Measurements from ENCODE around the gene UBE2R2.

Gene UBE2R2

DNA sequence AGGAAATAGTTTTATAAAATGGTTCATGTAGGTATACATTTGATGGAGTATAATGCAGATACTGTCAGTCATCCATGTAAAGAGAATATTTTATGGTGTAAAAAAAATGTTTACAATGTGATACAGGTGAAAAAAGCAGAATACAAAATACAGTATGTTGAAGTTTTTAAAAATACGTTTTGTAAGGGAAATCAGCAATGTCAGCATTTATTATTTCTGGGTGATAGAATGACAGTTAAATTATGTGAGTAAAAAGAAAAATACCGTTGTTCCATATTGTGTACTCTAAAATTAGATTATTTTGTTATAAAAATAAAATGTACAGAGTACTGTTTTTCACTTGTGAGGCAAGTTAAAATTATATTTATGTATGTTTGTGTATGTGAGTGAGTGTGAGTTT, 69.0 kb downstream of the UBE2R2 start:
- no peak for DNase-seq

DNA sequence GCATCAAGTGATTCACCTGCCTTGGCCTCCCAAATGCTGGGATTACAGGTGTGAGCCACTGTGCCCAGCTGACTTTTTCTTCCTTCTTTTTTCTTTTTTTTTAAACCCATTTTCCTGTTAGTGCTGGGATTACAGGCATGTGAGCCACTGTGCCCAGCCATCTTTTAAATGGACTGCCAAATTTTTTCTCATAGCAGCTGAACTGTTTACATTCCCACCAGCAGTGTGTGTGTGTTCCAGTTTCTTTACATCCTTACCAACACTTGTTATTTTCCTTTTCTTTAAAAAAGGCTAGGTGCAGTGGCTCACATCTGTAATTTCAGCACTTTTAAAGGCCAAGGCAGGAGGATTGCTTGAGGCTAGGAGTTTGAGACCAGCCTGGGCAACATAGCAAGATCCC, 76.9 kb downstream of the UBE2R2 start:
- no peak for DNase-seq

DNA sequence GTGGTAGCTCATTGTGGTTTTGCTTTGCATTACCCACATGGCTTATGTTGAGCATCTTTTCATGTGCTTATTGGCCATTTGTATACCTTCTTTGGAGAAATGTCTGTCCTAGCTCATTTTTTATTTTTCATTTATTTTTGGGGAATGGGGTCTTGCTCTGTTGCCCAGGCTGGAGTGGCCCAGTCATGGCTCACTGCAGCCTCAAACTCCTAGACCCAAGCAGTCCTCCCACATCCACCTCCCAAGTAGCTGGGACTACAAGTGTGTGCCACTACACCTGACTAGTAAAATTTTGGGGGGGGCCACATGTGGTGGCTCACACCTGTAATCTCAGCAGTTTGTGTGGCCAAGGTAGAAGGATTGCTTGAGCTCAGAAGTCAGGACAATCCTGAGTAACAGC, 77.4 kb downstream of the UBE2R2 start:
- DNase-seq: no peak

DNA sequence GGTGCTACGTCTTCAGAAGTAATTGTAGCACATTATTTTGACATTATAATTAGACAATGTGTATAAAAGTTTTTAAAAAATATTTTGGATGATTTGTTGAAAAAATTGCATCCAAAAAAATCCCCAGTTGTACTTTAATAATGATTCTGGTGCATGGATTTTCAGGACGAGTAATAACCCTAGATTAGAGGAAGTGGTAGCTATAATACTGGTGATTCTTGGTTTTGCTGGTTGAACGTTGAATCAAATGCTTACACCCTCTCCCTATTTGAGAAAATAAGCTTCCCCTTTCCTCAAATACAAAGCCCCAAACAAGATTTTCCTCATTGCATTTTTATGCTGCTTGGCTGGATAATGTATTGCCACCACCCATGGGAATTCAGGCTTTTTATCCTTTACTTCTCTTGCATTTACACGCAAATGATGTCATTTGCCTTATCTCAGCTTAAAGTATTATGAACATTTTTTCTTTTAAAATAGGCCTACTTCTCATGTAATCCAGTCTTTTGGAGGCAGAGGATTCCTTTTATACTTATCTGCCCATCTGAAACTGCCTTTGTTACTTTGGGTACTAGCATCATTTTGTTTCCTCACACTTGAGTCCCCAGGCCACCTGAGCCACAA, 86.3 kb downstream of the UBE2R2 start:
- DNase-seq: no peak

DNA sequence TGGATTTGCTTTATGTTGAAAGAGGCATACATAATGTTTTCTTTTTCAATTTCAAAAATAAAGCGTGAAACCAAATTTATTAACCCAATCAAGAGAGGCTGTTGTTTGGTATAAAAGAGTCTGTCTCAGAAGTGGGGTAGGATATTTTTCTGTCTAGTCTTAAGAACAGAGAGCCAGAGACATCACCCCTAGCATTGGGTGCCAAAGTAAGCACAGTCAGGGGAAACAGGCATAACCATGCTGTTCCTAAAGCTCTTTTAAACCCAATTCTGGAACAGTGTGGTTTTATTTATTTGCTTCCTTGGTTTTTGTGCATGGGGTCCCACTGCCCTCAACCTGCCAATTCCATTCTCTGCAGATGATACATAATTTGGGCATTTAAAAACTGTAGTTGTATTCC, 88.2 kb downstream of the UBE2R2 start:
- DNase-seq: no peak

DNA sequence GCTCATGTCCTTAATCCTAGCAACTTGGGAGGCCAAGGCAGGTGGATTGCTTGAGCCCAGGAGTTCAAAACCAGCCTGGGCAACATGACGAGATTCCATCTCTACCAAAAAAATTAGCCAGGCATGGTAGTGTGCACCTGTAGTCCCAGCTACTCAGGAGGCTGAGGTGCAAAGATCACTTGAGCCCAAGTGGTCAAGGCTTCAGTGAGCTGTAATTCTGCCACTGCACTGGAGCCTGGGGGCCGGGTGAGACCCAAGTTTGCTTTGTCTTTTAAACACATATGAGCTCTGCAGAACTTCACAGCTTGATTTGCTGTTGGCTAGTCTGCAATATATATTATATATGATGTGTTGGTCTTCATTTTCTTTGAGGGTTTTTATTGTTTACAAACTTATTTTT, 89.8 kb downstream of the UBE2R2 start:
- no peak for DNase-seq

DNA sequence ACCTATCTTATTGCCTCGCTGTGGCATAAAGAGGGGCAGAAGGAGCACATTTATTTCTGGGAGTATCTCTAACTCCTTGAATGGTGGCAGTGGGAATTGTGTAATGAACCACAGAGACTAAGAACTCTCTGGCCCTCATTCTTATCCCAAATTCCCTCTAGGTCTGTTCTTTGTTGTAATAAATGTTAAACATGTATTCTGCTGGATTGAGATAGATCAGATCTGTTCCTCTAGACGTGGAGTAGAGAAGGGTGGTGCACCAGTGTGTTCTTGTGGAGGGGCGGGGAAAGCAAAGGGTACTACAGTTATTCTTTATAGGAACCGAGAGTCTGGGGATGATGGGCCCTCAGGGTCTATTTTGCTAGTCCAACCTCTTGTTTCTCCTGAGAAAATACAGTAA, 90.4 kb downstream of the UBE2R2 start:
- DNase-seq: no peak

DNA sequence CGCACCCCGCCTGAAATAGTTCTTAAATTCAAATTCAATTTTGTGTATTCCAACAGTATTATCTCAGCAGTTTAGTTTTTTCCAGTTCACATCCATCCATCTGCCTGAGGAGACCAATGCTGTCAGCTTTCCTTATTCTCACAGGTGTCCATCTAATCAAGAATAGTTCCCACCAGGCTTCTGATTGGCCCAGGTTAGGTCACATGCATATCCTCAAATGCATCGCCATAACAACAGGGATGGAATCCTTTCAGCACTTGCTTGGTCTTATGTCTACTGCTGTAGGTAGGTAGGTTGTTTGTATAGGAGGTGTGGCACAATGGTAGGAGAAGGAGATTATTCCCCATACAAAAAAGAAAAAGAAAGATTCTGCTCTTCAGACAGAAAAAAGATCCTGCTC, 91.2 kb downstream of the UBE2R2 start:
- DNase-seq: no peak

DNA sequence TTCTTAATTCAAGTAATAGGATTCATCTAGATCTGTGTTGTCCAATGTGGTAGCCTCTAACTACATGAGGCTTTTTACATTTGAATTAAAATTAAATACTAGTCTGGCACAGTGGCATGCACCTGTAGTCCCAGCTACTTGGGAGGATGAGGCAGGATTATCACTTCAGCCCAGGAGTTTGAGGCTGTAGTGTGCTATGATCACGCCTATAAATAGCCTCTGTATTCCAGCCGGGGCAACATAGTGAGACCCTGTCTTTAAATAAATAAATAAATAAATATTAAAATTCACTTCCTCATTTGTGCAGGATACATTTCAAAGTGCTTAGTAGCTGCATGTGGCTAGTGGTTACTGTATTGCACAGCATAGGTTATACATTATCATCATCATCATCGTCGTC, 91.8 kb downstream of the UBE2R2 start:
- no peak for DNase-seq

DNA sequence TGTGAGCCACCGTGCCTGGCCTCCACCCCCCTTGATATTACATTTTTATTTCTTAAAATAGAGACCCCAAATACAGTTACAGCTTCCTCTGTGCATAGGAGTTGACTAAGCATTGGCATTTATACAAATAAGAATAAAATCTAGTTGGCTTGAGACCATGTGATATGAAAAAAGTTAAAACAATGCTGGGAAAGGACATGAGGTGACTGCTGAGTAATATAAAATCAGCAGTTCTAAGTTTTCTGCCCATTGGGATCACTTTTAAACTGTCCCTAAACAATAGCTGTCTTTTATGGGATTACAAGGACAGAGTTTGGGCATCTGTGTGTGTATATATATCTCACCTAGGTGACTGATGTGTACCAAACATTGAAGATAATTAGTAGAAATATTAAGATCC, 96.6 kb downstream of the UBE2R2 start:
- DNase-seq: no peak

DNA sequence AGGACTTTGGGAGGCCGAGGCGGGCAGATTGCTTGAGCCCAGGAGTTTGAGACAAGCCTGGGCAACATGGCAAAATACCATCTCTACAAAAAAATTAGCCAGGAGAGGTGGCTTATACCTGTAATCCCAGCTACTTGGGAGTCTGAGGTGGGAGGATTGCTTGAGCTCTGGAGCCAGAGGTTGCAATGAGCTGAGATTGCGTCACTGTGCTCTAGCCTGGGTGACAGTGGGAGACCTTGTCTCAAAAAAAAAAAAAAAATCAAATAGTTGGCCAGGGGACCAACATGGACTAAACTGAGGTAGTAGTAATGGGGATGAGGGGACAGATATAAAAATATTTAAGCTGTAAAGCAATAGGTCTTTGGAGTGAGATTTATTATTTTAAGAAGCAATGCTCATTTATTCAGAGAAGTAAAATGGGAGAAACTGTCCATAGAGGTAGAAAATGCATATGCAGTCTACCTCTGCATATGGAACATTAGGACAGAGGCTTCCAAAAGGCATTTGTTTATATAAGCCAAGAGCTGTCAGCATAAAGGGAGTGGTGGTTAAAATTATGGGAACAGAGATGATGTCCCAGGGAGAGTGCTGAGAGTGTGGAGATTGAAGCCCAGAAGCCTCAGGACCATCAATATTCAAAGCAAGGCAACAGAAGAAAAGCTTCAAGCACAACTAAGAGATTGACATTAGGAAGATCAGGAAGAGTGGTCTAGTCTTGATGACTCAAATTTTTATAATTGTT, 98.1 kb downstream of the UBE2R2 start:
- DNase-seq: no peak

DNA sequence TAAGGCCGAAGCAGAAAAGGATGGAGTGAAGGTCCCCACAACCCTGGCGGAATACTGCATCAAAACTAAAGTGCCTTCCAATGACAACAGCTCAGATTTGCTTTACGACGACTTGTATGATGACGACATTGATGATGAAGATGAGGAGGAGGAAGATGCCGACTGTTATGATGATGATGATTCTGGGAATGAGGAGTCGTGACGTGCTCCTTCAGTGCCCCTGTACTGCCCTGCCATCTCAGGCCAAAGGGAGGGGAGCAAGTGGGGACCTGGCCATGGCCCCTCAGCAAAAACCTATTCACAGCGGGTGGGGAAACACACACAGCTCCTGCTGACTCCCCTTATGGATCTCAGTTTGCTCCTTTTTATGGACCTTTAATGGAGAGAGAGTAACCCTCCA, 100.1 kb downstream of the UBE2R2 start:
- DNase-seq: no peak

DNA sequence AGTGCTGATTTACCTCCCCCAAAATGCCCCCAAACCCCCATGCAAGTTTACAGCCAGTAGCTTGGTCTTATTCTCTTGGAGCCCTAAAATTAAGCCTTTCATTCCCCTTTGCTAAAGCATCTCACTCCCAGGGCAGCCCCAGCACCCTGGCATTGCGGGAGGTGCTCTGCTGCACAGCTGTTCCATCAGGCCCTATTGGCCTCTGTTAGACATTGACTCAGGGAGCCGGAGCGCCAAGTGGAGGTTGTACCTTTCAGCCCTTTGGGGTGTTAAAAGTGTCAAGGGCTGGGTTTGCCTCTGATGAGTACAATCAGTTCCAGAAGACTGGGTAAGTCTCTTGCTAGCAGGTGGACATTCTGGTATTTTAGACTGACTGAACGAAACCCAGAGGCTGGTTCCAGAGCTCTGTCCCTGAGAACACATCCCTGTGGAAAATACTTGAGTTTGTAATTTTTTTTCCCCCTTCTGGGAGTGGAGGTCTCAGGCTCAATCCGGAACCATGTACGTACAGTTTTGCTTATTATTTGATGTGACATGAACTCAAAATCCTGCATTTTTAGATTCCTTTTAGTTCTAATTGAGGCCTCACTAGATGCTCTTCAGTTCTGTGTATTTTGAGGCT, 102.4 kb downstream of the UBE2R2 start:
- DNase-seq: no peak

DNA sequence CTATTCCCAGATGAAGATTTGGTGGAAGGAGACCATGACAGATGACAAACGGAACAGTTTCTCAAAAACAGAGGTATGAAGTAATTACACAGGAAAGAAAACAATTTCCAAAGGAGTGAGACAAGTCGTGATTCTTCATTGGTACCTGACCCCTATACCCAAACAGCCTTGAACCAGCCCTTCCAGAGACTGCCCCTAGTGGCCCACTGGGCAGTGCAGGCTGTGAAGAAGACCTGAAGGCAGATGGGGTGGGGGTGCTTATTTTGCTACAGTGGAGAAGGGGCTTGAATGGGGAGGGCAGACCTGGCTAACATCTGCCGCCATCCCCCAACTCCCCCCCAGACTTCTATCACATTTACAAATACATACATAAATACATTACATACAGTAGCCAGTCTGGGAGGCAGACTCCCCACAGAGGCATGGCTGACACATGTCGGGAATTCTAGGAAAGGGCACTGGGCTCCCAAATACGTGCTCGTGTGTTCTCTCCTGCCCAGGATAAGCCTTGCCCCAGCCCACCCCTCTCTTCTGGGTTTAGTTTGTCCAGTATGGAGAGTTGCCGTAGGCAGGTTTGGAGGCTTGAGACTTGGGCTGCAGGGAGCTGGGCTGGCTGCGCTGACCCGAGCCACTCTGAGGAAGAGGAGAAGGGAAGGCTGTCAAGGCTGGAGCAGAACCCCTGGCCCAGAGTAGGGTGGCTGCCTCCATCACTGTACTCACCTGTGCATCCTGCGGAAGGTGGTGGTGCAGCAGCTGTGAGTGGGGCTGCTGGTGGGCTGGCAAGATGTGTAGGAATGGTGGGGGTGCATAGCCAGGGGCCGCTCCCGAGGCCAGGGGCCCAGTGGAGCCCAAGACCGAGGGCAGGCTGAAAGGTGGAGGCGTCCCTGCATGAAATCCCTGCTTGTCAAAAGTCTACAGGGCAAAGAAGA, 105.3 kb downstream of the UBE2R2 start:
- DNase-seq: peak; percentile 31

DNA sequence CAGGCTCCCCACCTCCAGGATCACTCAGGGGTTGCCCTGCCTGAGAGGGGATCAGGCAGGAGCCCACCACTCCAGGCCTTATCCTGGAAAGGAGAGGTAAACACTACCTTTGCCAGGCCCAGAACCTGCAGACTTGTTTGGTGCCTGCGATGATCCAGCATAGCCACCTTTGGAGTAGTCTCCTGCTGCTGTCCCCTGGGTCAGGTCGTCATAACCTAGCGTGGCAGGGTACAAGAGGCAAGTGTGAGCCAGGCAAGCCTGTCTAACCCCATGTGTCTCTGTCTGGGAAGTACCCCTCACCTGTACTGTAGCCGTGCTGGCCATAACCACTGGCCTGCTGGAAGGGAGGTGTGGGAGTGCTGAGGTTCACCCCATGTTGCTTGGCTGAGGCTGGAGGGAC, 106.1 kb downstream of the UBE2R2 start:
- DNase-seq: no peak

DNA sequence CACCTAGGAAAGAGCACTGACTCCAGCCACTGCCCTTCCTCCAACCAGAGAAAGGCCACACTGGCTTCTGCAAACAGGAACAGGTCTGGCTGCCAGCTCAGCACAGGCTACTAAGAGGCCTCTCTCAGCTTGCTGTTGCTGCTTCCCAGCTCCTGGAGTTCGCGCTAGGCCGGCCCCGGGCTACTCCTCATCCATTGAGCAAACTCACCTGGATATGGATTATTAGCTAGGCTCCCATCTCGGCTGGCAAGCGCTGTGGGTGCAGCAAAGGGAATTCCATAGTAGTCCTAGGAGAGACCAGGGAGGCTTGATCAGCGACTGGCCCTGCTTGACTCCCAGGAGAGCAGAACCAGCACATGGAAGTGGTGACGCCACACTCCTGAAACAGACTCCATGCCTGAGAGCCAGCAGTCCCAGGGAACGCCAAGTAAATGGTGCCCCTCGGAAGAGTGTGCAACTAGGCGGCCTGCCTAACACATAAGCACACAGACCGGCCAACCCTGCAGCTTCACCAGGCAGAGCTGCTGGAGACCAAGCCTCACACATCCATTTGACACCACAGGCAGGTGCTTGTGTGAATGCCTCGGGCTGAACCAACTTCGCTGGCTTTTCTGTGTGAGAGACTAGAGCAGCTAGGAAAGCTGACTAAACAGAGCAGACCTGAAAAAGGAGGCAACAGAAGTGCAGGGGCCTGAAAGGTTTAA, 107.2 kb downstream of the UBE2R2 start:
- DNase-seq: no peak

DNA sequence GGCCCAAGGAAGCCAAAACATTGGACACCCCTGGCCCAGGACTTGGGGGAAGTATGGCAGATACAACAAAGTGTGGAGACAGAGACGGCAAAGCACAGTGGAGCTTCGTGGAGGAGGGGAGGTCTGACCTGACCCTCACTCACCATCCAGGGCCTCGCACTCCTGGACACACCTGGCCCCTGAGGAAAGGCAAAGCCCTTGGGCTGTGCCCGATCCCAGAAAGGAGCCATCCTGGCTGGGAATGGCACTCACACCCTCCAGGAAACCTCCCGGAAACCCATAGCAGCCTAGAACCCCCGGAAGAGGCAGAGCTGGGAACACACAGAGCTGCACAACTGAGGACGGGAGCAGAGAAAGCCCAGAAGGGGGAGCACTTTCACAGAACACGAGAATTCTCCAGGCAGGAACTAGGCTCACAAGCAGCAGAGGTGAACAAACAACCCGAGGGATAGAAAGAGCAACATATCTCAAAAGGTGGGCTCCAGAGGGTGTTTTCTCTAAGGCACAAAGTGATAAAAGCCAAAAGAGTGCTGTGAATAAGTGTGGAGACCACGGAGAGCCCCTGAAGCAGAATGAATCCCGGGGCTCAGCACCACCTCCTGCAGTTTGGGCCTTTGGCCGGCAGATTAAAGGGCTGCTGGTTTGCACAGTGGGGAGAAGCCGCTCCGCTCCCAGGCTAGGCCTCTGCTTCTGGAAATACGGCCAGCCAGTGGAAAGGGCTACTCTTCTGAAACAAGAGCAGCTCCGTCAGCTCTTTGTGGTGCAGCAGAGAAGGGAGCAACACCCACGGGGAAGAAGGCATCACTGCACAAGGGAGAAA, 108.2 kb downstream of the UBE2R2 start:
- peak; percentile 27 for DNase-seq

DNA sequence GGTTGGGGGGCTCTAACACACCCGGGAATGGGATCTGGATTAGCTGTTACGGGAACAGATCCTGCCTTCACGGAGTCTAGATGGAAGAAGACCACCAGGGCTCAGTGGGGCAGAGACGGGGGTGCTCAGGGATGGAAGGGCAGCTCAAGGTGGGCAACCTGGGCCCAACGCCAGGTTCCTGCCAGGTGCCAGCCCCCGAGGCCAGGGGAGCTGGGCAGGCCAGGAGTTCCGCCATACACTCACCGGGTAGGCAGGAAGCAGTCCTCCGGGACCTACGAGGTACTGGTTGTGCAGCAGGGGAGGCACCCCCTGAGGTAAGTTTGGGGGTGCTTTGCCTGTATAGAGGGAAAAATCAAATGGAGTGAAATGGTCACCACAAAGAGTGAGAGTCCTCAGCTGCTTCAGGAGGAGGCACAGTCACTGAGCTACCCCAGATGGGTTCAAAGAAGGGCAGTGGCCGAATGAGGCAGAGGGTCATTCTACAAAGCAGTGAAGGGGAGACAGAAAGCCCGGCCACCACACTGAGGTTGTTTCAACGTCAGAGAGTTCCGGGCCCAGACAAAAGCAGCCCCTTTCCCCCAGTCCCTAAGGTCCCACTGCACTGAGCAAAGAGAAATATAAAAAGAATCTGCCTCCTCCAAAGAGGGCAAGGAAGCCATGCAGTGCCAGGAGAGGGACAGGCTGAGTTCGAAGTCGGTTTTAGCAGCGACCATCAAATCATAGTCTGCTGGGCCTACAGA, 110.0 kb downstream of the UBE2R2 start:
- no peak for DNase-seq

DNA sequence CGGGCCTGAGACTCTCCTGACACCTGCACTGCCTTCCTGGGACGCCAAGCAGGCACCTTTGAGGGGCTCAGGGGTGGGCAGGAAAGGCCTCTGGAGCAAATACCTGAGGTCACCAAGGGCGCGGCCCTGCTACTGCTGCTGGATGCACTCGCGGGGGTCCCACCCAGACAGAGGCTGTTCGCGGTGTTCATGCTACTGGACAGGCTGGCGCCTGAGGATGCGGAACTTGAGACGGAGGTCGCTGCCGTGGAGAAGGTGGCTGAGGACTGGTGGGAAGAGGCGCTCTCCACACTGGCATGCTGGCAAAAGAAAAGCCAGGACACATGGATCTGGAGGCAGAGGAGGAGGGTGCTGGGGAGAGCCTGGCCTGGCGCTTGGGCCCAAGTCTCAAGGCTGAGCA, 110.7 kb downstream of the UBE2R2 start:
- no peak for DNase-seq

DNA sequence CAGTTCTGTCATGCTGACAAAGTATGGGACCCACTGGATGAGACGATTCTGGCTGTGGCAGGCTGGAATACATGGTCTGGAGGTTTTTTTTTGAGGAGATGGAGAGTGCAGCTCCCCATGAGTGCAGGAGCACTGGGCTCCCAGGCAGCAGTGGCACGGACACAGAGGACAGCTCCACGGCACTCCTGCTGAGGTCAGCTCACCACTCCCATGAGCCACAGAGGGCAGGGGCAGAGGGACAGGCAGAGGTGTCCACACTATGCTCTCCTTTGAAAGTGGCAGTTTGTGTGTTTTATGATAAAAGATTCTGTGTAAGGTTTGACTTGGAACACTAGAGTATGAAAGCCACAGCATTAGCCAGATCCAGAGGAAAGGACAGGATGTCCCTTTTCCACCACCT, 114.4 kb downstream of the UBE2R2 start:
- DNase-seq: no peak
